ENCODE results near the gene ROR1. TPM values are rescaled to one million over a fixed set of nuclear protein-coding genes. Genes with fewer than 3 reads are reported as not detected.

ROR1 gene
- total RNA-seq, 1 donor from 2014 or later: 81.4 TPM

DNA sequence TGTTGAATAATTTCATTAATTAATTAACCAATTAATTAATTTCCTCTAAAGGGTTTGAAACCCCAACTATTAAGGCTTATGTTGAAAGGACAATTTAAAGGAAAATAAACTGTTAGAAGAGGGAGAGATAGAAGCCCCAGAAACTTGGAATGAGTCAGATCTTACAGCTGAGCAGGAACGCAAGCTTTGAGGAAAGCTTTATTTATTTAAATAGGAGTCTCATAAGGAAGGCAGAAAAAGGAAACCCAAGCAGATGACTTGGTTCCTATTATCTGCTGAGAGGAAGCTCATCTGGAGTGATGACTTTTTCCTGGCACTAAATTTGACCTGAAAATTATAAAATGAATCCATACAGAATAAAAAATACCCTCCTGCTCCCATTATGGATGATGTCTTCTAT lies 105.1 kb downstream of the ROR1 start:
- Mint-ChIP-seq H3K36me3 (no peaks in the 10 kb centered on the region), H3K4me3 (no peak overlapping the region), H3K4me1 (peaks cover 89% of the 10 kb centered on the region), H3K27ac (no peak overlapping the region), H3K27me3 (ENCODE audit: low read depth) (no peaks in the 10 kb centered on the region), H3K9me3 (no peaks in the 10 kb centered on the region)
- TF ChIP-seq, protein P1, sequence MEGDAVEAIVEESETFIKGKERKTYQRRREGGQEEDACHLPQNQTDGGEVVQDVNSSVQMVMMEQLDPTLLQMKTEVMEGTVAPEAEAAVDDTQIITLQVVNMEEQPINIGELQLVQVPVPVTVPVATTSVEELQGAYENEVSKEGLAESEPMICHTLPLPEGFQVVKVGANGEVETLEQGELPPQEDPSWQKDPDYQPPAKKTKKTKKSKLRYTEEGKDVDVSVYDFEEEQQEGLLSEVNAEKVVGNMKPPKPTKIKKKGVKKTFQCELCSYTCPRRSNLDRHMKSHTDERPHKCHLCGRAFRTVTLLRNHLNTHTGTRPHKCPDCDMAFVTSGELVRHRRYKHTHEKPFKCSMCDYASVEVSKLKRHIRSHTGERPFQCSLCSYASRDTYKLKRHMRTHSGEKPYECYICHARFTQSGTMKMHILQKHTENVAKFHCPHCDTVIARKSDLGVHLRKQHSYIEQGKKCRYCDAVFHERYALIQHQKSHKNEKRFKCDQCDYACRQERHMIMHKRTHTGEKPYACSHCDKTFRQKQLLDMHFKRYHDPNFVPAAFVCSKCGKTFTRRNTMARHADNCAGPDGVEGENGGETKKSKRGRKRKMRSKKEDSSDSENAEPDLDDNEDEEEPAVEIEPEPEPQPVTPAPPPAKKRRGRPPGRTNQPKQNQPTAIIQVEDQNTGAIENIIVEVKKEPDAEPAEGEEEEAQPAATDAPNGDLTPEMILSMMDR (IDR thresholded peaks at IDR 0.05; ENCODE audit: unreplicated experiment): no peak
- no peak for DNase-seq (ENCODE audit: low spot score in 2 of 2, unreplicated experiment in 2 of 2)

DNA sequence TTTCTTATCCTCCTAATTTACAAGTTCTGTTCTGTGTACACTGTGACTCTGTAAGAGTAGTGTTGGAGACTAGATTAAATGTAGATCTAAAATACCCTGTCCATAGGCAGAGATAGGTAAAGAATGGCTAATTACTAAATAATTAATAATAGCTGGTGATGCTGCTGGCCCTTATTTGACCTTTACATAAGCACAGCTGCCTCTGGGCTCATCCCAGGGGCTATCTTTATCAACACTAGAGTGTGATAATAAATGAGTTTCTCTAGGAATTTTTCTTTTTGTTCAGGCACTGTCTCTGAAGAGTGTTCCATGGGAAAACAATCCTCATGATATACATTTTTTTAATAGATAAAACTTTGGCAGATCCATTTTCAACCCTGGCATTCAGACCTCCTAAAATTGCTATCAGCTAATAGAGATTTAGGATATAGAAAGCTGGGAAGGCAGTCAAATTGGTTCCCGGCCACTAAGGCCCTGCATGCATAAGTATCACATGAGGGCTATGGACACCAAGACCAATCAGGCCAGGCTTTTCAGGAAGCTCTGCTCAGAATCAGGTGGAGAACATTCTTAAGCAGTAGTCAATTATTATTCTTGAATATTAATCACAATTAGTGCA lies 107.2 kb downstream of the ROR1 start:
- no peaks in the 10 kb centered on the region for H3K9me3 Mint-ChIP-seq
- H3K27me3 Mint-ChIP-seq (ENCODE audit: low read depth): no peaks in the 10 kb centered on the region
- TF ChIP-seq, protein P1 (IDR thresholded peaks at IDR 0.05; ENCODE audit: unreplicated experiment): no peak
- H3K27ac Mint-ChIP-seq: peak overlapping the region; percentile 16
- peaks cover 72% of the 10 kb centered on the region for H3K4me1 Mint-ChIP-seq
- DNase-seq (ENCODE audit: low spot score in 2 of 2, unreplicated experiment in 2 of 2): no peak
- H3K36me3 Mint-ChIP-seq: no peaks in the 10 kb centered on the region
- H3K4me3 Mint-ChIP-seq: no peak overlapping the region

DNA sequence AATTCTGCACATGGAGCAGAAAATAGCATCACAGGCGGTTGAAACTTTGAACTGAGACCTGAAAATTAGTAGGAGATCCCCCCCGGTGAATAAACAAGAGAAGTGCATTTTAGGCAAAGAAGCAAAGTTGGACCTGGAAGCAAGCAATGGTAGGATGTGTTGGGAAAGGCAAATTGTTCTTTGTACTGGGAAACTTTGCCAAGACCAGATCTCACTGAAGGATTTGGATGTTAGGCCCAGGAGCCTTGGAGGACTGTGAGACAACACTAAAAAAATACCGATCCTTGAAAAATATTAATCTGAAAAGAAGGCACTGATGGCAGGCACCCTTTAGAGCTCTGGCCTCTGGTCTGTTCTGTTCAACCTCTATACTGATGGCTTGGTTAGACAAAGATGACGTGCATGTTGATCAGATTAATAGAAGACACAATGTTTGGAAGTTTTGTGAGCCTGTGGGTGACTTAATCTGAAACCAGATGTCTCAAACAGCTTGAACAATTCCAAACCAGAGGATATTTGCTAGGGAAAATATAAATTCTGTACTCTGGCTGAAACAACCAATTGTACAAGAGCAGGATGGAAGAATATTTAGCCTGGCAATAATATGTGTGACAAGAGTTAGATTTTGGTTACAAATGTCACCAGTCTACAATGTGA lies 108.4 kb downstream of the ROR1 start:
- peaks cover 71% of the 10 kb centered on the region for H3K4me1 Mint-ChIP-seq
- H3K27ac Mint-ChIP-seq: peak overlapping the region; percentile 5
- H3K27me3 Mint-ChIP-seq (ENCODE audit: low read depth): no peaks in the 10 kb centered on the region
- H3K36me3 Mint-ChIP-seq: no peaks in the 10 kb centered on the region
- H3K9me3 Mint-ChIP-seq: no peaks in the 10 kb centered on the region
- TF ChIP-seq, protein P1 (IDR thresholded peaks at IDR 0.05; ENCODE audit: unreplicated experiment): no peak
- no peak for DNase-seq (ENCODE audit: low spot score in 2 of 2, unreplicated experiment in 2 of 2)
- H3K4me3 Mint-ChIP-seq: no peak overlapping the region

DNA sequence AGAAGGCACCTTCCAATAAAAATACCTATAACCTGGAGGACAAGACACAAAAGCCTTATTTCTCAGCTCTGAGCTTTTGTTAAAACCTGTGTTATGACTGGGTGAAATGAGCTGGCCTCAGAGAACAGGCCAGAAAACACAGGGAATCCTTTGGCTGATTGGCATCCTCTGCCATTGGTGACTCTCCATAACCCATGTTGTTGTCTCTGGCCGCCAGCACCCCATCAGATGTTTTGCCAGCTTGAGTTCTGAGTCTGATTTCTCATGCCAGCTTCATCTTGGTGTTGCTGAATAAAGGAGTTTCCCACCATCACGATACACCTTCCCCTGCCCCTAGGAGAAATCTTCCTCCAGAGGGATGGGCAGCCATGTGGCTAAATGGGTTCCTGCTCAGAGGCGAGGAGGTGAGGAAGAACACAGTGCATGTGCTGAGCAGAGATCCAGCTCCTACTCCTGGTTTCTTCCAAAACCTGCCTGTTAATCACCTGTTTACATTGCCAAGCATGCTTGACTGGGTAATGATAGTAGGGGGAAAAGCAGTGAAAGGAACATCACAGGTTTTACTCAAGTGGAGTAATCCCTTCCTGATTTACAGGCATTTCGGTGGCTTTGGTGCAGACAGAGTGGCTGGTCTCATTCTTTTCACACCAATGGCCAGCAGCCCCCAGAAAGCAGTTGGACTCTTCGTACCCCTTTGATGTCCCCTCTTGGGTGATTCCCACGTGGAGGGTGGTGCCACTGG lies 109.8 kb downstream of the ROR1 start:
- H3K27me3 Mint-ChIP-seq (ENCODE audit: low read depth): no peaks in the 10 kb centered on the region
- no peaks in the 10 kb centered on the region for H3K36me3 Mint-ChIP-seq
- TF ChIP-seq, protein P1 (IDR thresholded peaks at IDR 0.05; ENCODE audit: unreplicated experiment): no peak
- DNase-seq (ENCODE audit: low spot score in 2 of 2, unreplicated experiment in 2 of 2): no peak
- no peak overlapping the region for H3K4me3 Mint-ChIP-seq
- H3K4me1 Mint-ChIP-seq: peaks cover 68% of the 10 kb centered on the region
- H3K27ac Mint-ChIP-seq: no peak overlapping the region
- H3K9me3 Mint-ChIP-seq: no peaks in the 10 kb centered on the region

DNA sequence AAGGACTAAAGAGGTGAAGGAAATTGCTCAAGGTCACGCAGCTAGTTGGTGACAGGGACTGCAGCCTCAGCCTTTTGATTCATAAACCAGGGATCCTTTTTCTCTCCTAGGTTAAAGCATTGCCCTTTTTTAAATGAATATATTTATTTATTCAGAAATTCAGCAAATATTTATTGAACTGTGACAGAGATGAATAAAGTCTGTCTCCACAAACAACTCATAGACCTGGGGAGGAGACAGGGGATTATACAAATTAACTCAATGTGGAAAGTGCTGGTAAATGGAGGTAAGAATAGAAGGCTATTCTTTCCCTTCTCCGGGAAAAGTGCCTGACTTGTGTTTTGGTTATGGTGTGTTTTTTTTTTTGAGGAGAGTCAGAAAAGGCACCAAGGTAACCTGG lies 110.7 kb downstream of the ROR1 start:
- Mint-ChIP-seq H3K27me3 (ENCODE audit: low read depth) (no peaks in the 10 kb centered on the region), H3K36me3 (no peaks in the 10 kb centered on the region), H3K4me3 (no peak overlapping the region), H3K27ac (no peak overlapping the region), H3K9me3 (no peaks in the 10 kb centered on the region), H3K4me1 (peaks cover 61% of the 10 kb centered on the region)
- TF ChIP-seq, protein P1 (IDR thresholded peaks at IDR 0.05; ENCODE audit: unreplicated experiment): no peak
- DNase-seq (ENCODE audit: low spot score in 2 of 2, unreplicated experiment in 2 of 2): no peak

All from mesothelial cell of epicardium (in vitro differentiated cells).